GM12878 (cell line): ENCODE results near the gene ZNF689. TPM values are rescaled to one million over a fixed set of nuclear protein-coding genes. Genes with fewer than 3 reads are reported as not detected.

ENCODE experiments used
- ATAC-seq: fragments of 200-7000 bp; cut with Tn5 transposase; 3 replicates; pipeline ENCODE4 v1.9.1; 2020; ENCODE audit warnings: mild to moderate bottlenecking, moderate library complexity
- BruUV-seq: library from RNA; stranded (reverse); fragments of 400-500 nt; replicated peaks from 2 replicates; lab custom pipeline; 2021; lab: Mats Ljungman, UMichigan
- CTCF ChIA-PET: fragments of 300-600 bp; sonication (Branson Sonifier 250); formaldehyde crosslinking; extraction: SDS; loops from one replicate; lab custom pipeline; 2021; ENCODE audit warnings: inconsistent platforms; lab: Yijun Ruan, JAX
- POLR2A ChIA-PET: fragments of 350-600 bp; formaldehyde crosslinking; extraction: SDS; loops from one replicate; lab custom pipeline; 2021; ENCODE audit warnings: inconsistent platforms; lab: Charles Lee
- RAD21 ChIA-PET: fragments of 300-600 bp; sonication (Branson Sonifier 250); formaldehyde crosslinking; loops from one replicate; lab custom pipeline; 2023; ENCODE audit warnings: antibody characterized with exemption; ENCODE audit not compliant: unreplicated experiment; lab: Charles Lee
- SMC1A ChIA-PET: fragments of 300-600 bp; sonication (Branson Sonifier 250); formaldehyde crosslinking; loops from one replicate; lab custom pipeline; 2023; ENCODE audit not compliant: unreplicated experiment, uncharacterized antibody; lab: Charles Lee
- DNase-seq: peaks from one replicate; pipeline ENCODE4 v3.0.0-alpha.2; 2011; ENCODE audit warnings: low read depth, low spot score
- FAIRE-seq: peaks from 3 replicates; lab custom pipeline; 2011; peaks lifted over from hg19 to GRCh38; lab: Jason Lieb, UNC
- H2AFZ ChIP-seq: 2 replicates; pipeline ENCODE4 v1.6.0; 2011; ENCODE audit warnings: low read depth, low read length, control low read depth; ENCODE audit not compliant: control insufficient read depth
- H3K27ac ChIP-seq: 2 replicates; pipeline ENCODE4 v1.5.1; 2011; ENCODE audit warnings: control low read depth; ENCODE audit not compliant: control insufficient read depth, insufficient read depth
- H3K27me3 ChIP-seq, 2 experiments: replicated peaks in 1 of 2; 2 replicates each; pipeline versions ENCODE4 v1.6.0 to v1.6.1; 2011; ENCODE audit warnings: low read length in 1 of 2; ENCODE audit not compliant: control insufficient read depth in 2 of 2, insufficient read depth in 2 of 2
- H3K36me3 ChIP-seq, 2 experiments: 2 replicates each; pipeline ENCODE4 v1.5.1; 2011; ENCODE audit warnings: low read length in 1 of 2; ENCODE audit not compliant: control insufficient read depth in 2 of 2, insufficient read depth in 2 of 2
- H3K4me1 ChIP-seq: 2 replicates; pipeline ENCODE4 v1.6.1; 2011; ENCODE audit warnings: mild to moderate bottlenecking, low read length, moderate library complexity, mixed read lengths; ENCODE audit not compliant: control insufficient read depth, insufficient read depth
- H3K4me2 ChIP-seq: 2 replicates; pipeline ENCODE4 v1.6.0; 2011; ENCODE audit warnings: control low read depth; ENCODE audit not compliant: control insufficient read depth, insufficient read depth
- H3K4me3 ChIP-seq: fragments of 200-600 bp; sonication (generic); 2 replicates; pipeline ENCODE4 v1.5.1; 2016
- H3K79me2 ChIP-seq: 2 replicates; pipeline ENCODE4 v1.6.0; 2011; ENCODE audit warnings: low read length; ENCODE audit not compliant: control insufficient read depth, insufficient read depth
- H3K9ac ChIP-seq: 2 replicates; pipeline ENCODE4 v1.8.0; 2011; ENCODE audit warnings: low read length, control low read depth, mixed read lengths; ENCODE audit not compliant: control insufficient read depth, insufficient read depth
- H3K9me3 ChIP-seq: replicated peaks from 3 replicates; pipeline ENCODE4 v1.5.1; 2011; ENCODE audit warnings: mild to moderate bottlenecking, low read length; ENCODE audit not compliant: control insufficient read depth, insufficient read depth
- H4K20me1 ChIP-seq: 2 replicates; pipeline ENCODE4 v1.6.0; 2011; ENCODE audit not compliant: control insufficient read depth, insufficient read depth
- CTCF ChIP-seq, 3 experiments: IDR thresholded peaks in 2 of 3; conservative IDR thresholded peaks in 1 of 3; 2 replicates each; pipeline ENCODE4 v1.5.1; 2011; ENCODE audit warnings: low read depth in 3 of 3, low read length in 3 of 3, mild to moderate bottlenecking in 3 of 3, control low read depth in 2 of 3, moderate library complexity in 2 of 3, inconsistent platforms in 1 of 3, mixed read lengths in 1 of 3; ENCODE audit not compliant: control insufficient read depth in 2 of 3, insufficient read depth in 1 of 3; ENCODE audit errors: extremely low read depth in 1 of 3
- IKZF1 ChIP-seq: fragments of 450-650 bp; conservative IDR thresholded peaks from 2 replicates; pipeline ENCODE4 v1.6.1; 2017; ENCODE audit warnings: antibody characterized with exemption, mild to moderate bottlenecking
- LARP7 ChIP-seq: fragments of 450-650 bp; IDR thresholded peaks from 2 replicates; pipeline ENCODE4 v1.6.1; 2017; ENCODE audit warnings: mild to moderate bottlenecking
- PML ChIP-seq: IDR thresholded peaks from 2 replicates; pipeline ENCODE4 v1.6.1; 2012; ENCODE audit warnings: low read length, inconsistent platforms
- PRDM15 ChIP-seq: fragments of 450-650 bp; formaldehyde crosslinking; IDR thresholded peaks from 2 replicates; pipeline ENCODE4 v1.4.0; 2020; ENCODE audit warnings: mild to moderate bottlenecking, moderate library complexity
- RBBP5 ChIP-seq: fragments of 200-600 bp; sonication (generic); conservative IDR thresholded peaks from 2 replicates; pipeline ENCODE4 v1.6.1; 2016
- RFX5 ChIP-seq: IDR thresholded peaks from 2 replicates; pipeline ENCODE4 v1.6.1; 2011; ENCODE audit warnings: low read depth, low read length, improper control_type of control experiment
- RUNX3 ChIP-seq: IDR thresholded peaks from 2 replicates; pipeline ENCODE4 v1.6.1; 2012; ENCODE audit warnings: low read length, inconsistent platforms
- WGBS: methylation state at CpG from one replicate; pipeline ENCODE4 v1.1.6; 2016; ENCODE audit warnings: low lambda C conversion rate; ENCODE audit not compliant: insufficient replicate concordance, insufficient coverage; ENCODE audit errors: missing lambda C conversion rate; 5-methylcytosine and 5-hydroxymethylcytosine counted together
- in situ Hi-C: fragments of 300-500 bp; cut with MboI; formaldehyde crosslinking; loops from 9 replicates; pipeline ENCODE4 v1.14.3; 2018; ENCODE audit warnings: mixed read lengths
- intact Hi-C: fragments of 100-400 bp; cut with micrococcal nuclease; formaldehyde crosslinking; loops from one replicate; pipeline ENCODE4 v1.14.2; 2022; ENCODE audit not compliant: unreplicated experiment
- polyA plus RNA-seq, 11 experiments: library from polyadenylated mRNA; depleted of rRNA in 4 of 11; unstranded in 6 of 11; stranded (reverse) in 5 of 11; fragments of >200 nt; fragmentation: Nextera tagmentation in 4 of 11; fragmentation: Illumina TruSeq in 1 of 11; extraction: Ambion mirVana in 4 of 11; extraction: Trizol in 1 of 11; gene quantifications; 1 replicate in 1 of 11; 2 replicates in 10 of 11; pipeline versions ENCODE4 v1.2.1 to v1.2.3, GENCODE V29; 2011 to 2016; ENCODE audit warnings: inconsistent platforms in 2 of 11, missing spikeins in 2 of 11, low read depth in 1 of 11
- total RNA-seq, 4 experiments: library from RNA; depleted of rRNA in 3 of 4; stranded (reverse); fragments of >200 nt in 3 of 4; fragmentation: Illumina TruSeq in 1 of 4; extraction: Trizol in 1 of 4; gene quantifications; 2 replicates each; pipeline versions ENCODE4 v1.2.1 to v1.2.3, GENCODE V29; 2013 to 2021
- TF ChIP-seq, protein P1 (sequence below): fragments of 150-350 bp; IDR thresholded peaks from 2 replicates; pipeline ENCODE4 v1.6.1; 2016; ENCODE audit warnings: low read depth, low read length

ZNF689 gene
- total and polyA plus RNA-seq, 10 of the 15 experiments (the other 5 are each of a cell fraction or from before 2014, with no cell fraction given): 4.7 to 13.2 (median 8.5) TPM

DNA sequence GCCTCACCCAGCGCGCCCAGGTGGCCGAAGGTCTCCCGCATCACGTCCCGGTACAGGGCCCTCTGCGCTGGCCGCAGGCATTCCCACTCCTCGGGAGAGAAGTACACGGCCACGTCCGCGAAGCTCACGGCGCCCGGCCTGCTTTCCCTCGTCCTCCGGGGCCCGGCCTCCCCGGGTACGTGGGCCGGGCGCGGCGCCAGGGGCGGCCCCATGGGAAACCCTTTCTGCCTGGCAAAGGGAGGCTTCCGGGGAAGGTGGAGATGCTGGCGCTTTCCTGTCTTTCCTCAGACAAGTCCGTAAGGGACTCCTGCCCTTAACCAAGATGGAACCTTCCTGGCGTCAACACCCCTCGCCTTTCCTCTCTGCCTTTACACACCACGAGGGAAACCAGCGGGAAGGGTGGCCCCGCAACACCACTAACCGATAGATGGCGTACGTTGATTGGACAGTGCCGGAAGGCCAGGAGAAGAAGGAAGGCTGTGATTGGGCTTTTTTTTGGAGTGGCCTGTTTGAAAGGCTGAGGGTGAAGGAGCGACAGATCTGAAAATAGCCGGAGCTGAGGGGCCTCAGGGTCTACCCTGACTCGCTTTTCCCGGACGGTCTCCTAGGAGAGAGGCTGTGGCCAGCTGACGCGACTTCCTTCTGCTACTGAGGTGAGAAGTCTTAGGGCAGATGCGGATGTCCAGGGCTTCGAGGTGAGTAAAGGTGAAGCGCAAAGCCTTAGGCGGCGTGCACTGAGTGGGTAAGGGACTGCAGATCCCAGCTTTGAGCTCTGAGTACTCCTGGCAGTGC, 24.6 kb downstream of the ZNF689 start, which contains the start of gene ZNF785:
ZNF785 (minus strand) TSS at position 298 of the 792 bp plus-strand sequence; CDS start at position 212, 86 bp downstream.
- FAIRE-seq: peak; percentile 99
- TF ChIP-seq IKZF1: peak; percentile 96
- TF ChIP-seq PRDM15: no peak
- peak; percentile 92 for TF ChIP-seq RUNX3
- TF ChIP-seq LARP7: 0 out of 2 replicates have a peak, but pooled peaks have one; percentile 21
- TF ChIP-seq, protein P1, sequence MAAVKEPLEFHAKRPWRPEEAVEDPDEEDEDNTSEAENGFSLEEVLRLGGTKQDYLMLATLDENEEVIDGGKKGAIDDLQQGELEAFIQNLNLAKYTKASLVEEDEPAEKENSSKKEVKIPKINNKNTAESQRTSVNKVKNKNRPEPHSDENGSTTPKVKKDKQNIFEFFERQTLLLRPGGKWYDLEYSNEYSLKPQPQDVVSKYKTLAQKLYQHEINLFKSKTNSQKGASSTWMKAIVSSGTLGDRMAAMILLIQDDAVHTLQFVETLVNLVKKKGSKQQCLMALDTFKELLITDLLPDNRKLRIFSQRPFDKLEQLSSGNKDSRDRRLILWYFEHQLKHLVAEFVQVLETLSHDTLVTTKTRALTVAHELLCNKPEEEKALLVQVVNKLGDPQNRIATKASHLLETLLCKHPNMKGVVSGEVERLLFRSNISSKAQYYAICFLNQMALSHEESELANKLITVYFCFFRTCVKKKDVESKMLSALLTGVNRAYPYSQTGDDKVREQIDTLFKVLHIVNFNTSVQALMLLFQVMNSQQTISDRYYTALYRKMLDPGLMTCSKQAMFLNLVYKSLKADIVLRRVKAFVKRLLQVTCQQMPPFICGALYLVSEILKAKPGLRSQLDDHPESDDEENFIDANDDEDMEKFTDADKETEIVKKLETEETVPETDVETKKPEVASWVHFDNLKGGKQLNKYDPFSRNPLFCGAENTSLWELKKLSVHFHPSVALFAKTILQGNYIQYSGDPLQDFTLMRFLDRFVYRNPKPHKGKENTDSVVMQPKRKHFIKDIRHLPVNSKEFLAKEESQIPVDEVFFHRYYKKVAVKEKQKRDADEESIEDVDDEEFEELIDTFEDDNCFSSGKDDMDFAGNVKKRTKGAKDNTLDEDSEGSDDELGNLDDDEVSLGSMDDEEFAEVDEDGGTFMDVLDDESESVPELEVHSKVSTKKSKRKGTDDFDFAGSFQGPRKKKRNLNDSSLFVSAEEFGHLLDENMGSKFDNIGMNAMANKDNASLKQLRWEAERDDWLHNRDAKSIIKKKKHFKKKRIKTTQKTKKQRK: no peak
- peak; percentile 73; the same call in 1 of the 2 replicates for TF ChIP-seq RFX5
- peak in 2 of 3 experiments; percentile 14 to 33; a peak in 3 of 6 replicates for TF ChIP-seq CTCF (IDR thresholded peaks at IDR 0.05 in 2 of 3, conservative IDR thresholded peaks at IDR 0.05 in 1 of 3; ENCODE audit: control insufficient read depth in 2 of 3, extremely low read depth in 1 of 3, insufficient read depth in 1 of 3, low read depth in 3 of 3, low read length in 3 of 3)
- no peak for TF ChIP-seq RBBP5
- TF ChIP-seq PML: peak; percentile 63; the same call in 1 of the 2 replicates

More for the DNA sequence above, 24.6 kb downstream of the ZNF689 start, which contains the start of gene ZNF785:
- BruUV-seq: TSS peak; percentile 86
- Histone ChIP-seq H3K9me3 (no peaks in the 10 kb centered on the region), H3K27ac (peak within 1 kb of the TSS; percentile 89), H3K79me2 (peaks cover 27% of the 10 kb centered on the region), H3K4me2 (peak within 1 kb of the TSS; percentile 81), H2AFZ (peak within 1 kb of the TSS; percentile 89), H3K4me3 (peak within 1 kb of the TSS; percentile 98), H3K27me3 (no peaks in the 10 kb centered on the region), H4K20me1 (no peaks in the 10 kb centered on the region), H3K9ac (peak within 1 kb of the TSS; percentile 96), H3K4me1 (peaks cover 3% of the 10 kb centered on the region; the same call in 1 of the 2 replicates), H3K36me3 (peaks cover 0 to 3% of the 10 kb centered on the region in 2 experiments; a peak in 3 of 4 replicates)
- DNase-seq: peak; percentile 97
- WGBS: 5% methylated on average over 50 of the region's 50 CpGs
- peak; percentile 98 for ATAC-seq
- ChIA-PET CTCF (interaction anchor here (0.5 to 5.1 kb wide), 12 partner anchors 10 to 155 kb away, joined by 3 to 29 read pairs (median 4); partner anchors contain the start of genes DCTPP1, ZNF688, ZNF689 and ZNF747), RAD21 (interaction anchor here (1.0 to 3.2 kb wide), 10 partner anchors 13 to 156 kb away, joined by 3 to 13 read pairs (median 4); partner anchors contain the start of genes DCTPP1, ZNF747 and ZNF764), POLR2A (interaction anchor here (0.6 to 3.6 kb wide), 14 partner anchors 9 to 203 kb away, joined by 3 to 16 read pairs (median 4); partner anchors contain the start of genes DCTPP1, SEPTIN1, ZNF688 and ZNF689), SMC1A (interaction anchor here (0.8 to 4.3 kb wide), 6 partner anchors 11 to 156 kb away, joined by 4 to 17 read pairs (median 6); partner anchors contain the start of genes DCTPP1, ZNF688 and ZNF747)
- in situ Hi-C loops: no loop called here
- intact Hi-C loops: loop anchor here (2.0 kb wide), 1 partner anchor 51 kb away; the partner anchor contains the start of gene ZNF747
